Loucy (cell line): ENCODE results near the gene SLC25A27.
A peak's percentile ranks its signal among the peaks of the same experiment; 100 is the strongest.

ENCODE experiments used
- H2AFZ ChIP-seq: fragments of 200-600 bp; sonication (generic); 2 replicates; pipeline ENCODE4 v1.6.0; 2016; ENCODE audit warnings: antibody characterized with exemption, mild to moderate bottlenecking, low read length, moderate library complexity
- H3F3A ChIP-seq: fragments of 200-600 bp; 2 replicates; pipeline ENCODE4 v1.6.0; 2016; ENCODE audit warnings: antibody characterized with exemption, low read depth, mild to moderate bottlenecking
- H3K27me3 ChIP-seq: fragments of 200-600 bp; sonication (generic); 2 replicates; pipeline ENCODE4 v1.6.1; 2014; ENCODE audit warnings: low read length, mild to moderate bottlenecking; ENCODE audit not compliant: insufficient read depth, poor library complexity, severe bottlenecking
- H3K36me3 ChIP-seq: fragments of 200-600 bp; sonication (generic); 2 replicates; pipeline ENCODE4 v1.6.1; 2016; ENCODE audit warnings: low read length; ENCODE audit not compliant: insufficient read depth
- H3K4me1 ChIP-seq: fragments of 200-600 bp; sonication (generic); 2 replicates; pipeline ENCODE4 v1.5.1; 2014; ENCODE audit warnings: low read length, mild to moderate bottlenecking; ENCODE audit not compliant: insufficient read depth, poor library complexity, severe bottlenecking
- H3K4me2 ChIP-seq: fragments of 200-600 bp; sonication (generic); 2 replicates; pipeline ENCODE4 v1.6.0; 2014; ENCODE audit warnings: antibody characterized with exemption, low read length, low read depth, mild to moderate bottlenecking; ENCODE audit not compliant: poor library complexity, severe bottlenecking
- H3K4me3 ChIP-seq: fragments of 200-600 bp; sonication (generic); 2 replicates; pipeline ENCODE4 v1.5.1; 2014; ENCODE audit warnings: low read length, mild to moderate bottlenecking, mixed read lengths; ENCODE audit not compliant: poor library complexity, severe bottlenecking
- H3K79me2 ChIP-seq: fragments of 200-600 bp; sonication (generic); 2 replicates; pipeline ENCODE4 v1.6.1; 2014; ENCODE audit warnings: low read length; ENCODE audit not compliant: insufficient read depth
- H3K9ac ChIP-seq: fragments of 200-600 bp; sonication (generic); 2 replicates; pipeline ENCODE4 v1.6.0; 2014; ENCODE audit warnings: mild to moderate bottlenecking, low read depth, low read length, moderate library complexity; ENCODE audit not compliant: poor library complexity, severe bottlenecking
- H3K9me2 ChIP-seq: fragments of 200-600 bp; sonication (generic); replicated peaks from 2 replicates; pipeline ENCODE4 v1.6.1; 2016; ENCODE audit warnings: low read depth, low read length, mixed read lengths
- H3K9me3 ChIP-seq: fragments of 200-600 bp; sonication (generic); 2 replicates; pipeline ENCODE4 v1.6.1; 2014; ENCODE audit warnings: mild to moderate bottlenecking, antibody characterized with exemption, low read length, low read depth; ENCODE audit not compliant: insufficient read depth
- H4K20me1 ChIP-seq: fragments of 200-600 bp; sonication (generic); 2 replicates; pipeline ENCODE4 v1.6.0; 2014; ENCODE audit warnings: antibody characterized with exemption, low read length, mild to moderate bottlenecking; ENCODE audit not compliant: insufficient read depth, poor library complexity, severe bottlenecking
- EZH2phosphoT487 ChIP-seq: fragments of 200-600 bp; IDR thresholded peaks from 2 replicates; pipeline ENCODE4 v1.6.1; 2018; ENCODE audit warnings: antibody characterized with exemption, mild to moderate bottlenecking, moderate library complexity, borderline replicate concordance
- TF ChIP-seq, protein P1 (sequence below): fragments of 200-600 bp; sonication (generic); conservative IDR thresholded peaks from 2 replicates; pipeline ENCODE4 v1.5.1; 2014; ENCODE audit warnings: mild to moderate bottlenecking, antibody characterized with exemption, low read length

Gene SLC25A27

DNA sequence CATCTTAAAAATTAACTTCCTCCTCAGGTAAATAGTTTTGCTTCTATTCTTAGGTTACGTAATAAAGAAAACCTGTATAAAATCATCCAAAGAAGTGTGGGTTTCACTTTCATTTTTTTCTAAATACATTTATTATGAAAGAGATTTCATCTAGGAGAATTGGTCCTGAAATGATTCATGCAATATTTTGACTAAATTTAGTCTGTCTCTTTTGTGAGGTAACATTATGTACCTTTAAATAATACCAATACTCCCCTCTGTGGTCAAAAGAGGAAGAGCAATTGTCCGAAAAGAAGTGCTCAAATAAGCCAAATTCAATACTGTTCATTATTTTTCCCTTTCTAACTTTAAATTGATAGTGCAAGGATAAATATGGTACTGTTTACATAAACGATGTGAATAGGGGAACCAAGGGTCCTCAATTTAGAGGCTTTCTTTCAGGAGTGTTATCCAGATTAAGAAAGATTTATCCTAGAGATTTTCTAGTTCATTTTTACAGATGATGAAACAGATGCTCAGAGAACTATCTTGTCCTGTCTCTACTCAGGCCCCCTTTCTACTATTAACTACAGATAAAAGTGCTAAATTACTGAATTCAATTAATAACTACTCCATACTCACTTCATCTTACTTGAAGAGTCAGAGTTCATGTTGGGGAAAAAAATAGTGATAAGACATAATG, 26.4 kb upstream of the SLC25A27 start:
- Histone ChIP-seq H4K20me1 (no peaks in the 10 kb centered on the region), H3K4me1 (no peaks in the 10 kb centered on the region), H3K9ac (no peak overlapping the region), H3F3A (no peaks in the 10 kb centered on the region), H3K9me2 (no peaks in the 10 kb centered on the region), H3K36me3 (no peaks in the 10 kb centered on the region), H3K79me2 (no peaks in the 10 kb centered on the region), H3K27me3 (no peaks in the 10 kb centered on the region), H3K9me3 (no peaks in the 10 kb centered on the region), H3K4me2 (no peak overlapping the region), H2AFZ (no peak overlapping the region), H3K4me3 (no peak overlapping the region)
- TF ChIP-seq EZH2phosphoT487, result no peak
- TF ChIP-seq, protein P1, sequence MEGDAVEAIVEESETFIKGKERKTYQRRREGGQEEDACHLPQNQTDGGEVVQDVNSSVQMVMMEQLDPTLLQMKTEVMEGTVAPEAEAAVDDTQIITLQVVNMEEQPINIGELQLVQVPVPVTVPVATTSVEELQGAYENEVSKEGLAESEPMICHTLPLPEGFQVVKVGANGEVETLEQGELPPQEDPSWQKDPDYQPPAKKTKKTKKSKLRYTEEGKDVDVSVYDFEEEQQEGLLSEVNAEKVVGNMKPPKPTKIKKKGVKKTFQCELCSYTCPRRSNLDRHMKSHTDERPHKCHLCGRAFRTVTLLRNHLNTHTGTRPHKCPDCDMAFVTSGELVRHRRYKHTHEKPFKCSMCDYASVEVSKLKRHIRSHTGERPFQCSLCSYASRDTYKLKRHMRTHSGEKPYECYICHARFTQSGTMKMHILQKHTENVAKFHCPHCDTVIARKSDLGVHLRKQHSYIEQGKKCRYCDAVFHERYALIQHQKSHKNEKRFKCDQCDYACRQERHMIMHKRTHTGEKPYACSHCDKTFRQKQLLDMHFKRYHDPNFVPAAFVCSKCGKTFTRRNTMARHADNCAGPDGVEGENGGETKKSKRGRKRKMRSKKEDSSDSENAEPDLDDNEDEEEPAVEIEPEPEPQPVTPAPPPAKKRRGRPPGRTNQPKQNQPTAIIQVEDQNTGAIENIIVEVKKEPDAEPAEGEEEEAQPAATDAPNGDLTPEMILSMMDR, result peak; percentile 72

DNA sequence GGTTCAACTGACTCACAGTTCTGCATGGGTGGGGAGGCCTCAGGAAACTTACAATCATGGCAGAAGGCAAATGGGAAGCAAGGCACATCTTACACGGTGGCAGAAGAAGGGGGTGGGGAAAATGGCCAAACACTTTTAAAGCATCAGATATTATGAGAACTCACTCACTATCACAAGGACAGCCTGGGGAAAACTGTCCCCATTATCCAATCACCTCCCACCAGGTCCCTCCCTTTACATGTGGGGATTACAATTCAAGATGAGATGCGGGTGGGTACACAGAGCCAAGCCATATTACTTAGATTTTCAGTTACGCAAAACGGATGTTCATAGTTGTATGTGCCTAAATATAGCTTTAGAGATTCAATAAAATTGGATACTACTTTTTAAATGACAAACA, 25.8 kb upstream of the SLC25A27 start:
- H3K36me3 ChIP-seq, result no peaks in the 10 kb centered on the region

DNA sequence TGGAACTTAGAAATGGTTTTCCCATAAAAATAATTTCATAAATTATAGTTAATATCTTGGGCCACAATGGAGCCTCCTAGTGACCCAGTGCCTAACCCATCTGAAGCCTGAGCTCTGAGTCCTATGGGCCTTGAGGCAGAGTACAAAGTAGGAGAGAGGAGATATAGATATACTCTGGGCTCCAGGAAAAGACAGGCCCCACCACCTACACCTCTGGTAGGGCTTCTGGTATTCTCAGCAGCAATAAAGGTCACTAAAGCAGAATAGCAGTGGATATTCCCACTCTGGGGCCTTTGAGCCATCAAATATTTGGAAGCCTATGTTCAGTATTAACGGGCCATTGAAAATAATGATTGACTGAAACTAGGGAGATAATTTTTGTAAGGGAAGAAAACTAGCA, 24.3 kb upstream of the SLC25A27 start:
- Histone ChIP-seq H3K36me3 (no peaks in the 10 kb centered on the region), H2AFZ (no peak overlapping the region), H3K4me3 (no peak overlapping the region), H3K9me2 (no peaks in the 10 kb centered on the region), H3K79me2 (no peaks in the 10 kb centered on the region), H3K9ac (no peak overlapping the region), H3K4me2 (no peak overlapping the region), H4K20me1 (no peaks in the 10 kb centered on the region), H3K9me3 (no peaks in the 10 kb centered on the region), H3K4me1 (no peaks in the 10 kb centered on the region), H3F3A (no peaks in the 10 kb centered on the region), H3K27me3 (no peaks in the 10 kb centered on the region)
- no peak for TF ChIP-seq EZH2phosphoT487
- TF ChIP-seq, protein P1, result no peak

More for the DNA sequence above, 25.8 kb upstream of the SLC25A27 start:
- no peak overlapping the region for H2AFZ ChIP-seq
- H3K4me2 ChIP-seq, result no peak overlapping the region
- TF ChIP-seq EZH2phosphoT487, result no peak
- TF ChIP-seq, protein P1, result no peak
- H4K20me1 ChIP-seq, result no peaks in the 10 kb centered on the region
- no peaks in the 10 kb centered on the region for H3K4me1 ChIP-seq
- H3F3A ChIP-seq, result no peaks in the 10 kb centered on the region
- no peaks in the 10 kb centered on the region for H3K27me3 ChIP-seq
- H3K9me3 ChIP-seq, result no peaks in the 10 kb centered on the region
- no peaks in the 10 kb centered on the region for H3K9me2 ChIP-seq
- H3K79me2 ChIP-seq, result no peaks in the 10 kb centered on the region
- no peak overlapping the region for H3K4me3 ChIP-seq
- H3K9ac ChIP-seq, result no peak overlapping the region
